ENCODE results near the gene SRPRA.

SRPRA gene

GRCh38 chr11:126214441-126214840 is 54.3 kb downstream of the SRPRA start:
- no peak for TF ChIP-seq CTCF (IDR thresholded peaks at IDR 0.05; ENCODE audit: control insufficient read depth, insufficient read depth, low read depth, low read length, missing control alignments)
- H3K4me3 ChIP-seq (ENCODE audit: control insufficient read depth, low read depth, low read length): no peak overlapping the region

More at GRCh38 chr11:126214441-126214840, 54.3 kb downstream of the SRPRA start:
- DNase-seq (ENCODE audit: low read depth): no peak

Measured in AG09309 (cell line).